ENCODE results near the gene OR51A2.
"Not testable (repeated sequence)": the region's sequence is repeated elsewhere in the genome, so short reads cannot be mapped to it uniquely, and the experiment has no call there.

OR51A2 gene, protein sequence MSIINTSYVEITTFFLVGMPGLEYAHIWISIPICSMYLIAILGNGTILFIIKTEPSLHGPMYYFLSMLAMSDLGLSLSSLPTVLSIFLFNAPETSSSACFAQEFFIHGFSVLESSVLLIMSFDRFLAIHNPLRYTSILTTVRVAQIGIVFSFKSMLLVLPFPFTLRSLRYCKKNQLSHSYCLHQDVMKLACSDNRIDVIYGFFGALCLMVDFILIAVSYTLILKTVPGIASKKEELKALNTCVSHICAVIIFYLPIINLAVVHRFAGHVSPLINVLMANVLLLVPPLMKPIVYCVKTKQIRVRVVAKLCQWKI

DNA sequence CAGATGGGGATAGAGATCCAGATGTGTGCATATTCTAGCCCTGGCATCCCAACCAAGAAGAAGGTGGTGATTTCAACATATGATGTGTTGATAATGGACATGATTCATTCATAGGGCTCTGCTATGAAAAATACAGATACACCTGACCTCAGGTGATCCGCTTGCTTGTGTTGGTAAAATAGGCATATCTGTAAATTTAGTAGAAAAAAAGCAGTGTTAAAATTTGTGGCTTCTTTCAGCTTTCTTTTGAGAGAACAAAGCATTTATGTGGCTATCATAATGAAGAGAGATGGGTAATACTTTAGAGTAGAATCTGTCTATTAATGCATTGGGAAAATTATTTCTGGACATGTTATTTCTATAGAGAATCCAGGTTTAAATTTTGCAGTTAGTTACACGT, at the start of gene OR51A2:
TSS of gene OR51A2 (minus strand) at position 101 of the 400 bp plus-strand sequence. CDS start at position 101, 0 bp downstream.
- TF ChIP-seq, protein P1, sequence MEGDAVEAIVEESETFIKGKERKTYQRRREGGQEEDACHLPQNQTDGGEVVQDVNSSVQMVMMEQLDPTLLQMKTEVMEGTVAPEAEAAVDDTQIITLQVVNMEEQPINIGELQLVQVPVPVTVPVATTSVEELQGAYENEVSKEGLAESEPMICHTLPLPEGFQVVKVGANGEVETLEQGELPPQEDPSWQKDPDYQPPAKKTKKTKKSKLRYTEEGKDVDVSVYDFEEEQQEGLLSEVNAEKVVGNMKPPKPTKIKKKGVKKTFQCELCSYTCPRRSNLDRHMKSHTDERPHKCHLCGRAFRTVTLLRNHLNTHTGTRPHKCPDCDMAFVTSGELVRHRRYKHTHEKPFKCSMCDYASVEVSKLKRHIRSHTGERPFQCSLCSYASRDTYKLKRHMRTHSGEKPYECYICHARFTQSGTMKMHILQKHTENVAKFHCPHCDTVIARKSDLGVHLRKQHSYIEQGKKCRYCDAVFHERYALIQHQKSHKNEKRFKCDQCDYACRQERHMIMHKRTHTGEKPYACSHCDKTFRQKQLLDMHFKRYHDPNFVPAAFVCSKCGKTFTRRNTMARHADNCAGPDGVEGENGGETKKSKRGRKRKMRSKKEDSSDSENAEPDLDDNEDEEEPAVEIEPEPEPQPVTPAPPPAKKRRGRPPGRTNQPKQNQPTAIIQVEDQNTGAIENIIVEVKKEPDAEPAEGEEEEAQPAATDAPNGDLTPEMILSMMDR (IDR thresholded peaks at IDR 0.05) = not testable (repeated sequence)

DNA sequence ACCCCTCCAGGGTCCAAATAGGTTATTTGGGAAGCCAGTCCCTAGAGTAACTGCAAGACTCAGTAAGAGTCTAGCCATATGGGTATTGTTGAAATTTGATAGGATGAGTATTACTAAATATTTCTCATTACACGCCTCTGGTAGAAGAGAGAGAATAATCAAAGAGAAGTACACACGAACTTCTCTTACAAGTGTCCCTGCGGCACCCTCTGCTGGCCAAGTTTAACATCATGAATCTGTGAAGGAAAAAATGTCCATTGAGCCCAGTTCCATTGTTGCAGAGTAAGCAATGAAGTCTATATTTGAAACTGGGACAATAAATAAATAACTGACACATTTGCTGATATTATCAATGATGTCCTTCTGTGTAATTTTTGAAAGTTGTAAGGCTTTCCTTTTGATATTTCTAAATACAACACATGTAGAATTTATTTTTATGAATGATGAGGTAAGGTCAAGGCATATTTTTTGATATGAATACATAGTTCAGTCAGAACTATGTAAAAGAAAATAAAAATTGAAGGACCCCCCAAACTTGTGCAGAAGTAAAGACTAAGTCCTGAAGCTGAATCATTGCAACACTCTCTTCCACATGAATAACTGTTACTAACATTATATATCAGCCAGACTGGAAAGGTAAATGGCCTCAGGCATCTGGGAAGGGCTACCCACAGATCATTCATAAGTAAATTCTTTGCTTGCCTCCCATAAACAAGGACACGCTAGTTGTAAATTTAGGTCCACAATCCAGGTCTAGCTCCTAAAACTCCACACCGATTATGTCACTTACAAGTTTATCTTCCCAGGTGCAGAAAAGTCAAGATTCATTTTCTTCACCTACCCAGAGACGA, 49.1 kb upstream of the OR51A2 start:
- TF ChIP-seq, protein P1 (IDR thresholded peaks at IDR 0.05) = peak; percentile 73

DNA sequence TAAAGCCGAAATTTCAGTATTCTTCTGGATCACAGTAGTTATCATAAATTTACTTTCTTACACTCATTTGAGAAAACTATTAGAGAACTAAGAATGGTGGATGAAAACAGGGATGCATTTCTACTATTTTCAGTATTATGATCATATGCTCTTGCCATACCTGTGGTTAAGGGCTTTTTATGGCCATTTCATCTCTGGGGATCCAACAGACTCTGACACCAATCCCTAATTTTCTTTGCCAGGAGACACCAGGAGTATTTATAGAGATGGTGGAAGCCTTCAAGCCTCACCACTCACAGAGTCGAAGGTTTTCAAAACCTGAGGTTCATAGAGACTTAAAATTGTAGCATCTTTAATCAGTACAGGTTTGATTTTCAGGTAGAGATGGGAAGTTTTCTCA, 39.0 kb upstream of the OR51A2 start, which contains the start of gene OR51L1:
TSS of gene OR51L1 (plus strand) at position 301 of the 400 bp plus-strand sequence. CDS start 4,132 bp downstream, outside the sequence.
- TF ChIP-seq, protein P1 (IDR thresholded peaks at IDR 0.05) = no peak

DNA sequence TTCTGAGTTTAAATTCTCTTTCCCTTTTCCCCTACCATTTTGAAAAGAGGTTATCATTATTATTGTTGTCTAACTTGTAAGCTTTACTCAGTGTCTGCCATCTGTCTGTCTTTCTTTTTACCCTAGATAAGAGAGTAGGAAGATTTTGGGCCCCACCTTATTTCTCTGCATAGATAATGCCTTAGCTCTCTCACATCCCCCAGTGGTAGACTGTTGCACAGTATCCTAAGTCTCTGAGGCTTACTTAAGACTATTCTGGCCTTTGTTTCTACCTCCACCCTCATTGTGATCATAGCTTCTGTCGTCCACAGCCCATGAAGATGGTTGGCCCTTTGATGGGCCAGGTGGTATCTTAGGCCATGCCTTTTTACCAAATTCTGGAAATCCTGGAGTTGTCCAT, 35.5 kb upstream of the OR51A2 start:
- TF ChIP-seq, protein P1 (IDR thresholded peaks at IDR 0.05) = 0 out of 2 replicates have a peak, but pooled peaks have one; percentile 19

DNA sequence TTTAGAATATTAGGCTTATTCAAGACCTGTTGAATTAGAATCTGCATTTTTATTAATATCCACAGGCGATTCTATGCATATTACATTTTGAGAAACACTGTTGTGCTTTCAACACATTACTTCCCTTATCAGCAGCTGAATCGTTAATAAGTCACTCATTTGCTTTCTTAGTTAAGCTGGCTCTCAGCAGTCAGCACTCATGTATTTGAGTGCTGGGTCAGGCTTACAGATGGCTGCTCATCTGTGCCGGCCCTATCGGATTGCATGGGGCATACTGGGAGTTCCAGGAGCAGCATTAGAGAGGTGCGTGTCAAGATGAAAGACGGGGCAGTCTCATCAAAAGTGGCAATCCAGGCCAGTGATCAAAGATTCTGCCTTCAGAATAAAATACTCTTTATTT, 28.3 kb upstream of the OR51A2 start:
- TF ChIP-seq, protein P1 (IDR thresholded peaks at IDR 0.05) = no peak

DNA sequence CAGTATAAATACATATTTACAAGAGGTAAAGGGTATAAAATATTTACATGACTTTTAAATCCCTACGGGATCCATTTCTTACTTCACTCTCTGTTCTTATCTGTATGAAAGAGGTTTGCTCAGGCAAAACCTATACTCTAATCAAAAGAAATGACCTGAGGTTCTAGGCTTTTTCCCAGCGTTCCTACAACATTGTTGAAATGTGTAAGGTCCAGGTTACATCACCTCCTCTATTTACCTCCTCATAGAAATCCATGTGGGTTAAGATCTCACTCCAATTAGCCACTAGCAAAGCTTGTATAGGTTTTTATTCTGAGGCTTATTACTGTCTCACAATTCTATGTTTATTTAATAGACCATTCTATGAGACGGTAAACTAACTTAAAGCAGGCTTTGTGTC, 27.2 kb upstream of the OR51A2 start:
- TF ChIP-seq, protein P1 (IDR thresholded peaks at IDR 0.05) = no peak

DNA sequence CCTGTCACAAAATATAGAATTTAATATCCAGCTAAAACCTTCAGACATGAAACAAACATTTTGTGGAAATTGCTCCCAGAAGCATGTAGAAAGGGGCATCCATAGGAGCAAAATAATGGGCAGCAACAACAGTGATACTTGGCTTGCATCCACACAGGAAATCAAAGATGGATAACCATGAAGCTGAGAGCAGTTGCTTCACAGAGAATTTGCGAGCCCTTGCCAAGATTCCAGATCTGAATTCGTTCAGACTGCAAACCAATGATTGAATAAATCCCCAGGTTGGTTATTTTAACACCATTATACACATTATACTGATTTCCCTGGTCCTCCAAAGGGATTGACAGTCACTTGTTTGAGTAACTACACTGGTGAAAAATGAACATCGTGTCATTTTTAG, 23.5 kb upstream of the OR51A2 start:
- TF ChIP-seq, protein P1 (IDR thresholded peaks at IDR 0.05) = no peak
